Adipose tissue (tissue), 3 donors: ENCODE results near the gene ADI1. TPM values are rescaled to one million over a fixed set of nuclear protein-coding genes. Genes with fewer than 3 reads are reported as not detected.
"Not testable (repeated sequence)": the region's sequence is repeated elsewhere in the genome, so short reads cannot be mapped to it uniquely, and the experiment has no call there.

Experiments used
- H3K27ac ChIP-seq: one replicate; pipeline ENCODE4 v1.5.1; 2013; ENCODE audit warnings: low read depth, low read length
- WGBS, 3 donors: extraction: QIAGEN DNeasy Blood & Tissue Kit; methylation state at CpG; one replicate each; pipeline ENCODE4 v1.1.7; 2013; 5-methylcytosine and 5-hydroxymethylcytosine counted together
- polyA plus RNA-seq, 3 donors: library from polyadenylated mRNA; stranded (reverse); fragments of 200-250 nt; gene quantifications; one replicate each; pipeline ENCODE4 v1.2.3, GENCODE V29; 2013
- donor health status: healthy with polysubstance abuse.
- donor health status: Bipolar disorder and iron deficiency.
- donor health status: healthy.

ADI1 gene
- polyA plus RNA-seq, 3 donors = 31.1 to 109 (median 61.1) TPM

- H3K27ac ChIP-seq = no peak overlapping the region
These were observed 59.9 kb downstream of the ADI1 start for GRCh38 chr2:3459185-3460015.

GRCh38 chr2:3458396-3459184, 60.7 kb downstream of the ADI1 start:
- H3K27ac ChIP-seq = no peak overlapping the region
- 63 to 86% (median 86%) methylated on average over 10 of the region's 10 CpGs for WGBS, 3 donors

More at GRCh38 chr2:3459185-3460015, 59.9 kb downstream of the ADI1 start:
- 59 to 87% (median 86%) methylated on average over 25 of the region's 25 CpGs for WGBS, 3 donors

GRCh38 chr2:3457524-3458395, 61.6 kb downstream of the ADI1 start:
- 93 to 94% (median 94%) methylated on average over 30 of the region's 30 CpGs for WGBS, 3 donors
- H3K27ac ChIP-seq = no peak overlapping the region

GRCh38 chr2:3456125-3456524, 63.2 kb downstream of the ADI1 start:
- WGBS, 3 donors = 95 to 96% (median 96%) methylated on average over 14 of the region's 14 CpGs
- H3K27ac ChIP-seq = no peak overlapping the region

GRCh38 chr2:3454802-3455201, 64.5 kb downstream of the ADI1 start:
- no peak overlapping the region for H3K27ac ChIP-seq
- WGBS, 3 donors = 96 to 98% (median 97%) methylated on average over 22 of the region's 22 CpGs

GRCh38 chr2:3454005-3454404, 65.3 kb downstream of the ADI1 start:
- H3K27ac ChIP-seq = not testable (repeated sequence)
- WGBS, 3 donors = 80 to 93% (median 90%) methylated on average over 6 of the region's 6 CpGs

GRCh38 chr2:3453190-3453999, 65.9 kb downstream of the ADI1 start:
- 53 to 79% (median 62%) methylated on average over 20 of the region's 20 CpGs for WGBS, 3 donors
- no peak overlapping the region for H3K27ac ChIP-seq

GRCh38 chr2:3451926-3452671, 67.2 kb downstream of the ADI1 start:
- WGBS, 3 donors = 91 to 95% (median 93%) methylated on average over 17 of the region's 17 CpGs
- no peak overlapping the region for H3K27ac ChIP-seq

- no peak overlapping the region for H3K27ac ChIP-seq
- 92 to 97% (median 95%) methylated on average over 4 of the region's 4 CpGs for WGBS, 3 donors
These were observed 68.2 kb downstream of the ADI1 start for GRCh38 chr2:3451169-3451568.

- no peak overlapping the region for H3K27ac ChIP-seq
- 71 to 75% (median 73%) methylated on average over 16 of the region's 16 CpGs for WGBS, 3 donors
These were observed 68.8 kb downstream of the ADI1 start for GRCh38 chr2:3450385-3451010.

GRCh38 chr2:3449936-3450335, 69.4 kb downstream of the ADI1 start:
- WGBS, 3 donors = 93 to 97% (median 96%) methylated on average over 11 of the region's 11 CpGs
- H3K27ac ChIP-seq = no peak overlapping the region

- no peak overlapping the region for H3K27ac ChIP-seq
- WGBS, 3 donors = 67 to 78% (median 76%) methylated on average over 13 of the region's 13 CpGs
These were observed 70.2 kb downstream of the ADI1 start for GRCh38 chr2:3449086-3449485.

- H3K27ac ChIP-seq = not testable (repeated sequence)
- 61 to 84% (median 67%) methylated on average over 35 of the region's 35 CpGs for WGBS, 3 donors
These were observed 70.9 kb downstream of the ADI1 start for GRCh38 chr2:3448441-3448911.

- H3K27ac ChIP-seq = no peak overlapping the region
- 59 to 76% (median 67%) methylated on average over 9 of the region's 9 CpGs for WGBS, 3 donors
These were observed 71.5 kb downstream of the ADI1 start for GRCh38 chr2:3447789-3448317.
